Measurements from ENCODE around the gene ADAM12.

Gene ADAM12

DNA sequence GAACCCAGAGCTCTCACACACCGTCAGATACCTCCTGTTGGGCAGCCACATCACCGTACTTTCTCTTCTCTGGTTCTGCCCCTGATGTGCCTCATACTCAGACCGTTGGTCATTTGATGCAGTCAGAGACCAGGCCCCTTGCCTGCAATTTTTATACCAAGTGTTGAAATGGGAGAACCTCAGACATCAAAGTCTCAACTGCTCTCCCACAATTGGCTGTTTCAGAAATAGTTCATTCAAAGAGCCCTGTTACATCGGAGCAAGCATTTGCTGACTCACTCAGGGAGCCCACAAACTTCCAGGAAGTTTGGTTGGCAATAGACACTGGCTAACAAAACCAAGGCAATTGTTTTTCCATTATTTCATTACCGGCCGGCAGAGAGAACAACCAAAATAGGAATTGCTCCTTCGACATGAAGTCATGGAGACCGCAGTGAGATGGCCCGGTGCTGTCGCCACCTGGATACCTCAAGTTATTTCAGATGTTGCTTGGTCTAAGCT is 33.5 kb upstream of the ADAM12 start:
- peak; percentile 97 for DNase-seq (ENCODE audit: low read depth)
- H3K4me3 ChIP-seq (replicated peaks; ENCODE audit: low read depth, low read length), result no peak overlapping the region
- TF ChIP-seq, protein P1, sequence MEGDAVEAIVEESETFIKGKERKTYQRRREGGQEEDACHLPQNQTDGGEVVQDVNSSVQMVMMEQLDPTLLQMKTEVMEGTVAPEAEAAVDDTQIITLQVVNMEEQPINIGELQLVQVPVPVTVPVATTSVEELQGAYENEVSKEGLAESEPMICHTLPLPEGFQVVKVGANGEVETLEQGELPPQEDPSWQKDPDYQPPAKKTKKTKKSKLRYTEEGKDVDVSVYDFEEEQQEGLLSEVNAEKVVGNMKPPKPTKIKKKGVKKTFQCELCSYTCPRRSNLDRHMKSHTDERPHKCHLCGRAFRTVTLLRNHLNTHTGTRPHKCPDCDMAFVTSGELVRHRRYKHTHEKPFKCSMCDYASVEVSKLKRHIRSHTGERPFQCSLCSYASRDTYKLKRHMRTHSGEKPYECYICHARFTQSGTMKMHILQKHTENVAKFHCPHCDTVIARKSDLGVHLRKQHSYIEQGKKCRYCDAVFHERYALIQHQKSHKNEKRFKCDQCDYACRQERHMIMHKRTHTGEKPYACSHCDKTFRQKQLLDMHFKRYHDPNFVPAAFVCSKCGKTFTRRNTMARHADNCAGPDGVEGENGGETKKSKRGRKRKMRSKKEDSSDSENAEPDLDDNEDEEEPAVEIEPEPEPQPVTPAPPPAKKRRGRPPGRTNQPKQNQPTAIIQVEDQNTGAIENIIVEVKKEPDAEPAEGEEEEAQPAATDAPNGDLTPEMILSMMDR (IDR thresholded peaks at IDR 0.05; ENCODE audit: low read length, missing control alignments), result no peak

DNA sequence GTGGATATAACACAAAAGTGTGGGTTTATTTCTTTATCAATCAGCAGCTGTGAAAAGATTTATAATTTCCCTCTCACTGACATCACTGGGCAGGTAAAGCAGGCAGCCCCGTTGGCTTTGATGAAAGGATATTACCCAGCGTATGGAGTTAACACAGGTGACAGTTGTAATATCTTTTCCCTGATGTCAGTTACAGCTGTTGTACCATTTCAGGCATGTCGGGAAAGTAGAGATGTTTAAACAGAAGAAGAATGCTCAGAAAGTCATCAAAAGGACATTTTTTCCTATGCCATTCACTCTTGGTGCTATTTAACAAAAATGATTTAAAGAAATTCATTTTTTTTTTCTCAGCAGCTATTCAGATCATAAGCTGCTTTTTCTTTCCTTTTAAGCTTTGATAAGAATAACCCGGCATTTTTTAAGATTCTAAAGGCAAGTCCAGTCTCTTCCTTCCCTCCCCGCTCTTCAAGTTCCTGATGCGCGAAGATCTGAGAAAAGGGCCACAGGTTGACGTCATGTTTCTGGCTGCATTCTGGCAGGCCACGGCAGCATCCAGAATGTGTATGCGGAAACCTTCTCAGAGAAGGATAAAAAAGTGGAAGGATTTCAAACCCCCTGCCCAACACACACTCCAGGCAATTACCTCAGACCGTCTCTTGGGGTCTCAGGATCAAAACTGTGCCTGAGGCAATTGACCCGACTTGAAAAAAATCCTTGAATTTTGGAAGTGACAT is 32.5 kb upstream of the ADAM12 start:
- H3K4me3 ChIP-seq (replicated peaks; ENCODE audit: low read depth, low read length), result no peak overlapping the region
- TF ChIP-seq, protein P1 (IDR thresholded peaks at IDR 0.05; ENCODE audit: low read length, missing control alignments), result no peak
- peak; percentile 63 for DNase-seq (ENCODE audit: low read depth)

DNA sequence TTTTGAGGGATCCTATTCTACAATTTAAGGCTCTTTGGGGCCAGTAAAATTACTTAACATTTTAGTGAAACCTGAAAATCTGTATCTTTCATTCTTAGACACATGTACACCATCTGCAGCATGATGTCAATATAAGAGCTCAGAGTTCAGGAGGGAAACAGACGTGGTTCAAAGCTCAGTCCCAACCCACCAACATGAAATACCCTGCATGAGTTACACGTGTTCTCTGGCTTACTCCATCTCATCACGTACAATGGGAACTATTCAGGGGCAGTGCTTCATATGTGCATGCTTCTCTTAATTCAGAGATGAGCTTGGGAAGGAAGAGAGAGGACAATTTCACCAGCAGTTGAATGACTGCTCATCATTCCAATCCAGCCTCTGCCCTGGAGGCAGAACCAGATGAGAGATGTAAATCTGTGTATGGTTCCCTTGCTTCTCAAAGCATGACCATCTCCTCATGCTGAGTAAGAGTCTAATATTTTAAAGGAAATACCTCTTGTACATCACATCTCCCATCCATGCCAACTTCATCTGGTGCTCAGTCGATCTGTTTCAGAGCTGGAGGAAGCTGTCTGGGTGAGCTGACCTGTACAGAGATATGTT is 29.0 kb upstream of the ADAM12 start:
- TF ChIP-seq, protein P1 (IDR thresholded peaks at IDR 0.05; ENCODE audit: low read length, missing control alignments), result no peak
- H3K4me3 ChIP-seq (replicated peaks; ENCODE audit: low read depth, low read length), result no peak overlapping the region
- DNase-seq (ENCODE audit: low read depth), result no peak

DNA sequence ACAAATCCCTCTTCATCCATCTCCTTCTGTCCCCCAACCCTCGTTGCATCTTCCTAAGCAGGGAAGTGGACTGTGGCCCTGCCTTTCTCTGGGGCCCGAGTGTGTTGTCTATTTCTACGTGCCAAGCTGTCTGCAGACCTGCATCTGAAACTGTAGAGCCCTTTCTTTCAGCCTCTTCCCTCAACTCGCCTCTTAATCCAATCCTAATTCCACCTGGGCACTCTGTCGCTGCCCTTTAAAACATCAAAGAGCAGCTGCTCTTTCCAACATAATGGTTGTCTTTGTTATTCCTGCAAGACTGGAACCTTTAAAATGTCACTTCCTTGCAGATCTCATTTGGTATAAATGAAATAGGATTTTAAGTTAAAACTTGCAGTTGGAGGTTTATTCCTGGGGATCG is 21.5 kb upstream of the ADAM12 start:
- no peak overlapping the region for H3K4me3 ChIP-seq (replicated peaks; ENCODE audit: low read depth, low read length)
- TF ChIP-seq, protein P1 (IDR thresholded peaks at IDR 0.05; ENCODE audit: low read length, missing control alignments), result no peak
- no peak for DNase-seq (ENCODE audit: low read depth)

DNA sequence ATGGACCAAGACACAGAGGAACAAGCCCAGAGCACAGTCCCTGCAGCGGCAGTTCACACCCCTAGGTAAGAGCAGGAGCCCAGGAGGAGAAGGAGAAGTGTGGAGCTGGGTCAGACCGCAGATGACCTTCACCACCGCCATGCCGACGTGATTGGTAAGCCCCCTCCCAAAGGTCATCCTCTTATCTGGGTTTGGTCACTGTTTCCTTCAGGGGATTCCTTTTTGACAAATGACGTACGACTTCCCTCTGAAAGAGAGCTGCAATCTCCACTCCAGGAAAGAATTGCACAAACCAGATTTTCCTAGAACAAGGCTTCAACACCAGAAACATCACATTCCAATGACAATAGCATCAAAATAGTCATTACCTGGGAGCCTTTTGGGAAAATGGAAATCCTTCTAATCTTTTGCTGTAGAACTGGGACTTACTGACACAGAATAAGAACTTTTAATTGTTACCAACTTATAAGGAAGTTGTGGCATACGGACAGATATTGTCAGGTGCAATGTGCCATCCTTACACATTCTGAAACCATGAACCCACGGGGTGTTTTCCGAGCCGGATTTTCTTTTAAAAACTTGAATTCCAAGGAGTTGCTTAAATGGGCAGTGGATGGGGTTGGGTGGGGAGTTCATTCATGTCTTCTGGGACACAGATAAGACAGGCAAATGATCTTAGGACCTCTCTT is 20.8 kb upstream of the ADAM12 start:
- TF ChIP-seq, protein P1 (IDR thresholded peaks at IDR 0.05; ENCODE audit: low read length, missing control alignments), result no peak
- peak; percentile 32 for DNase-seq (ENCODE audit: low read depth)
- H3K4me3 ChIP-seq (replicated peaks; ENCODE audit: low read depth, low read length), result no peak overlapping the region

DNA sequence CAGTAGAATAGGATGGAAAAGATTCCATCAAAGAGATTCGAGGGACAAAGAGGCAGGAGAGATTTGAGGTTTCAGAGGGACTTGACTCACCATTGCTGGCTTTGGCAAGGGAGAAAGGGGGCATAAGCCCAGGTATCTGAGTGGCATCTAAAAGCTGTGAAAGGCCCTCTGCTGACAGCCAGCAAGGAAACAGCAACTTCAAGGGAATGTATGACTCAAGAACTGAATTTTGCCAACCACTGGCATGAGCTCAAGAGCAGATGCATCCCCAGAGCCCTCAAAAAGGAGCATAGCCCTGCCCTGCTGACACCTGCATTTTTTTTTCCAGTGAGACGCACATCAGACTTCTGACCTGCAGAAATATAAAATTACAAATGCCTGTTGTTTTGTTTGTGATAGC is 19.6 kb upstream of the ADAM12 start:
- TF ChIP-seq, protein P1 (IDR thresholded peaks at IDR 0.05; ENCODE audit: low read length, missing control alignments), result no peak
- DNase-seq (ENCODE audit: low read depth), result no peak

More for the DNA sequence above, 19.6 kb upstream of the ADAM12 start:
- H3K4me3 ChIP-seq (replicated peaks; ENCODE audit: low read depth, low read length), result no peak overlapping the region
